ENCODE results near the gene FAM241B.

DNA sequence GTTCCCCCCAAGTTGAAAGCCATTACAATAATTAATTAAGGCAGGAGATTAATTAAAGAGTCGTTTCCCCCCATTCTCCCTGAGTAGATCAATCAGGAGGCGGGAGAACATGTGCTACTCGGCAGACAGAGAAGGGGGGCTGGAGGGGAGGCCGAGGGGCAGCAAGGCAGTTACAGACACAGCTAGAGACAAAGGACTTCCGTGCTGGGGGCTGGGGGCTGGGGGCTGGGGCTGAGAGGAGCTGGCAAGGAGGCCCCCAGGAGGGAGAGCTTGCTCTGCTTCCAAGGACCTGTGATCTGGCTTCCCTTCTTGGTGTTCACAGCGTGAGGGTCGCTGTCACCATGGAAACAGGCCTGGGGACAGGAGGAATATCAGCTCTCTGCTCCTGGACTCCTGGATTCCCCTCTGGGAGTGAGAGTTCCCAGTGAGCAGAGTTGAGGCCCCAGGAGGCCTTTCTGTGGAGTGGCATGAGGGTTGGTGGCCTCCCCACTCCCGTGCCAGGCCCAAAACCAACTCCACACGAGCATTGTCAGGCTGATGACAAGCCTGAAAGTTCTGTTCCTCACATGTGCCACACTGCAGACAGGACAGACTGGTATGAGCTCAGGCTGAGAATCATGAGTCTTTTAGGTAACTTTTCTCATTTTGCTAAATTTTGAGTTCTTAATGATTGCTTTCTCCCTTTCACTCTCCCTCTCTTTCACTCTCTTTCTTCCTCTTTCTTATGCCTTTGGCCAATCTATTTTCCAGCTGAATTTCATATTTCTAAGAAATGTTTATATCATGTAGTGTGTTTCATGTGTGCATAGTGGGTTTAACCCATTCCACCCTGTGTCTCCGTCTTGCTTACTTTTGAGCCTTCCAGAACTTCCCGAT, 16.4 kb downstream of the FAM241B start:
- TF ChIP-seq, protein P1, sequence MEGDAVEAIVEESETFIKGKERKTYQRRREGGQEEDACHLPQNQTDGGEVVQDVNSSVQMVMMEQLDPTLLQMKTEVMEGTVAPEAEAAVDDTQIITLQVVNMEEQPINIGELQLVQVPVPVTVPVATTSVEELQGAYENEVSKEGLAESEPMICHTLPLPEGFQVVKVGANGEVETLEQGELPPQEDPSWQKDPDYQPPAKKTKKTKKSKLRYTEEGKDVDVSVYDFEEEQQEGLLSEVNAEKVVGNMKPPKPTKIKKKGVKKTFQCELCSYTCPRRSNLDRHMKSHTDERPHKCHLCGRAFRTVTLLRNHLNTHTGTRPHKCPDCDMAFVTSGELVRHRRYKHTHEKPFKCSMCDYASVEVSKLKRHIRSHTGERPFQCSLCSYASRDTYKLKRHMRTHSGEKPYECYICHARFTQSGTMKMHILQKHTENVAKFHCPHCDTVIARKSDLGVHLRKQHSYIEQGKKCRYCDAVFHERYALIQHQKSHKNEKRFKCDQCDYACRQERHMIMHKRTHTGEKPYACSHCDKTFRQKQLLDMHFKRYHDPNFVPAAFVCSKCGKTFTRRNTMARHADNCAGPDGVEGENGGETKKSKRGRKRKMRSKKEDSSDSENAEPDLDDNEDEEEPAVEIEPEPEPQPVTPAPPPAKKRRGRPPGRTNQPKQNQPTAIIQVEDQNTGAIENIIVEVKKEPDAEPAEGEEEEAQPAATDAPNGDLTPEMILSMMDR (IDR thresholded peaks at IDR 0.05 in 2 of 3, conservative IDR thresholded peaks at IDR 0.05 in 1 of 3; ENCODE audit: borderline replicate concordance in 1 of 3, insufficient read depth in 1 of 3, low read depth in 2 of 3, low read length in 2 of 3) = no peak
- TF ChIP-seq ZNF274 (IDR thresholded peaks at IDR 0.05; ENCODE audit: low read depth, low read length) (no peak), EGR1 (IDR thresholded peaks at IDR 0.05; ENCODE audit: low read depth) (no peak), POLR2A (IDR thresholded peaks at IDR 0.05; ENCODE audit: borderline replicate concordance, extremely low read depth, insufficient read depth, insufficient read length) (no peak), RAD21 (IDR thresholded peaks at IDR 0.05; ENCODE audit: low read depth) (no peak)
- TF ChIP-seq, protein P2, sequence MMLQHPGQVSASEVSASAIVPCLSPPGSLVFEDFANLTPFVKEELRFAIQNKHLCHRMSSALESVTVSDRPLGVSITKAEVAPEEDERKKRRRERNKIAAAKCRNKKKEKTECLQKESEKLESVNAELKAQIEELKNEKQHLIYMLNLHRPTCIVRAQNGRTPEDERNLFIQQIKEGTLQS (IDR thresholded peaks at IDR 0.05) = no peak

All from HCT116 (cell line).